ENCODE data around the gene CROCC2. TPM values are rescaled to one million over a fixed set of nuclear protein-coding genes. Genes with fewer than 3 reads are reported as not detected.

CROCC2 gene
- polyA plus RNA-seq, 4 donors: 0.03 to 0.11 (median 0.08) TPM

DNA sequence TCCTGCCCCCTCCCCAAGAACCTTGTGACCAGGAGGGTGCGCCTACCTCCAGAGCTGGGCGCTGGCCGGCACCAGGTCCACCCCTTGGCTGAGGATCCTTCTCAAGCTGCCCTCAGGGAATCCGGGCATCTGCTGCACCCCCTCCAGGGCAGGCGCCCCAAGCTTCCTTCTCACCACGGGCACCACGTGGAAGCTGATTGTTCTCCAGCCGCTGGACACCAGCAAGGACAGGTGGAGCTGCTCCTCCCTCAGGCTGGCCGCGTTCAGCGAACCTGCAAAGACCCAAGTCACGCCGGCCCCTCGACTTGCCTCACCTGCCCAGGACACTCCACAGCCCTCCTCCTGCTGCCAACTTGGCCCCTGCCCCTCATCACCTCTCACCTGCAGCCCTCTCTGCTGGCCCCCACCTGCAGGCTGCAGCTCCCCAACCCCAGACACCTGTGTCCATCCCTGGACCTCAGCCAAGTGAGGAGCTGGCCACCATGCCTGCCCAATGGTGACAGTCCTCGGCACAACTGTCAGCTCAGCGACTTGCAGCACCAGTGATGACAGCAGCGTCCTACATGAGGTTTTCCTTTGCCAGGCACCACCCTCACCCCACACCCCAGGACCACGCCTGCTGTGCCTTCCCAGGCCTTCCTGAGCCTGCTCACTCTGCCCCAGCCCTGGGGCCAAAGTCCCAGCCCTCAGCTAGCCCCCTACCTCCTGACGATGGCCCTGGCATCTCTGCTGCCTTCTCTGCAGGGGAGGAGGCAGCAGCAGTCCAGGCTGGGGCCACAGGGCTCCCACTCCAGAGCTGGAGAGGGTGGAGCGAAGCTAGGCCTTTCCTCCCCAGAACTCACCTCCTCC, 14.4 kb upstream of the CROCC2 start:
- DNase-seq (ENCODE audit: low read depth in 4 of 4, low spot score in 2 of 4): no peak

DNA sequence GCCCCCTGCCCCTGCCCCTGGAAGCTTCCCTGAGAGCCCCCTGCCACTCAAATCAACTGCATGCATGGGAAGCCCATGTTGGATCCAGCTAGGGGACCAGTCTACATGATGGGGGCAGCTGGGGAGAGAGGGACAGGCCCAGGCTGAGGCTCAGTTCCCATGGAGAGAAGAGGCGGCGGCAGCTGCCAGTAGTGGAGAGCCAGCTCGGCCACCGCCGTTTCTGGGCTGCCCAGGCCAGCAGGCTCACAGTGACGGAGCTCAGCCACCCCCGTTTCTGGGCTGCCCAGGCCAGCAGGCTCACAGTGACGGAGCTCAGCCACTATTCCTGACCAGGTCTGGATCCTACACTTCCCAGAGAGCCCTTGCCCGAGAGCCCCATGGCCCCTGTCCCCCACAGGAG, 13.8 kb upstream of the CROCC2 start:
- no peak for DNase-seq (ENCODE audit: low read depth in 4 of 4, low spot score in 2 of 4)

DNA sequence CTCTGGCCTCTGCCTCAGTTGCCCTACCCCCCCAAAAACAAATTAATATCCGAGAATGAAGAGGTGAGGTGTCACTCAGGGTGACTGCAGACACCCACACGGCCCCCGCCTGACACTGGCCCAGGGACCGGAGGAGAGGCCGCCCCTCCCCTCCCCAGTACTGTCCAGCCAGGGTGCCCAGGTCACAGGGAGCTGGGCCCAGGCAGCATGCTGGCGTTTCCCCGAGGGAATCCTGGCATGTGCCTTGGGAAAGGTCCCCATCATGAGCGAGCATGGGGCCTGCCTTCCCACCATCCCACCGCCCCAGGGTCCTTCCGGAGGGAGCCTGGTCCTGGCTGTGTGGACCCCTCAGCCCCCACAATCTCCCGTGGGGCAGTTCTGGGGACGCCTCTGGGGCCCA, 13.2 kb upstream of the CROCC2 start:
- DNase-seq (ENCODE audit: low read depth in 4 of 4, low spot score in 2 of 4): no peak

DNA sequence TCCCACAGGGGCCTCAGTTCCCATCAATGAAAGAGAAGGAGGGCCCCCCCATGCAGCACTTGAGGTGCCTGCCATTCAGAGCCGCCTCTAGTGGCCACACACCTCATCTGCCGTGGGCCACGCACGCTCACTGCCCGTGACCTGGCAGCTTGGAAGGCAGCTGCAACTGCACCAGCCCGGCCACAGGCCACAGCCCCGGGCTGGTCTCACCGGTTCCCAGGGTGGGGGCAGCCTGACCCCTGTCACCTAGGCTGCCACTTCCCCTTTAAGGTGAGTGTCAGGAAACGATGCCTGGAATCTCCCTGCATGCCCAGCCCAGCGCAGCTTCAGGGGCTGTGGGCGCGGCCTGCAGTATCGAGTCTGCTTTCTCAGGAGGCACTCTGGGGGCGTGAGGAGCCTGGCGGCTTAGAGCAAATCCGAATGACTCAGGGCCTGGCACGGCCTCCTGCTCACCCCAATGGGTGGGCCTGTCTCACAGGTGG, 12.7 kb upstream of the CROCC2 start:
- no peak for DNase-seq (ENCODE audit: low read depth in 4 of 4, low spot score in 2 of 4)

DNA sequence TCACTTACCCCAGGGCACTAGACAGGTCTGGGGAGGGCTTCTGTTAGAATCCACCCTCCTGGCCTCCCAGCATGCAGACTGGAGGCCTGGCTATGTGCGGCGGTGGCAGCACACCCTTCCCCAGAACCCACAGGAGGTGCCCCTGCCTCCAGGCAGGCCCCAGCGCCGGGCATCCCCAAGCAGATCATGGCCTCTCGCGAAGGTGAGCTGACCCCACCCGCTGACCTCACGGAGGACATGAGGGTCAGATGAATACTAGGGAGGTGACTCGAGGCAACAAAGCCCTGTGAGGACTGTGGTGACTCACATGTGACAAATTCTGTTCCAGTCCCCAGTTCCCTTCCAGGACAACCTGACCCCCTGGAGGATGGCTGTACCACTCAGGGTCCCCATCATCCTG, 12.1 kb upstream of the CROCC2 start:
- no peak for DNase-seq (ENCODE audit: low read depth in 4 of 4, low spot score in 2 of 4)

DNA sequence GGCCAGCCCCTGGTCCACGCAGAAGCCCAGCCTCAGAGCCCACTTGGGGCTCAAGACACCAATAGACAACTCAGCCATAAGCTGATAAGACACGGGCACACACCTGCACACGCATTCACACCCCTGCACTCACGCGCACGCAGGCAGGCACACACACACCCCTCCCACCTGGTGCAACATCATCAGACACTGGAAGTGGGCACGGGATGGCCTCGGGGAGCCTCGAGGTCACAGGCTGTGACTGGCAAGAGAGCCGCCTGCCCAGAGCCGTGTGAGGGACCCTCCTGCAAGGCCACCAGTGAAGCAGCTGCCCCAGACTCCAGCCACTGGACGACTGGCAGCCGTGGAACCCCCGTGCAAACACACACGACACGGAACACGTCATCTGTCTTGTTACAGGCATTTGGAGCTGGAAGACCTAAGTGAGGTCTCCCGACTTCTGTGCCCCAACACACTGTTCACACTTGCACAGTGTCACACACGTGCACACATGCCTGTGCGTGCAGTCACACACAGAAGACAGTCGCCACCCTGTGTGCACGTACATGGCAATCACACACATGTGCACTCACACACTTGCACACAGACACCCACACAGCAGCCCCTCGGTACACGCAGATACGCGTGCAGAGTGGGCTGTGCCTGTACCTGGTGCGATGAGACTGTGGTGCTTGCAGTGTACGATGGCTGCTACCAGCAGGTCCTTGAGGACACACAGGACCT, 11.1 kb upstream of the CROCC2 start:
- no peak for DNase-seq (ENCODE audit: low read depth in 4 of 4, low spot score in 2 of 4)

DNA sequence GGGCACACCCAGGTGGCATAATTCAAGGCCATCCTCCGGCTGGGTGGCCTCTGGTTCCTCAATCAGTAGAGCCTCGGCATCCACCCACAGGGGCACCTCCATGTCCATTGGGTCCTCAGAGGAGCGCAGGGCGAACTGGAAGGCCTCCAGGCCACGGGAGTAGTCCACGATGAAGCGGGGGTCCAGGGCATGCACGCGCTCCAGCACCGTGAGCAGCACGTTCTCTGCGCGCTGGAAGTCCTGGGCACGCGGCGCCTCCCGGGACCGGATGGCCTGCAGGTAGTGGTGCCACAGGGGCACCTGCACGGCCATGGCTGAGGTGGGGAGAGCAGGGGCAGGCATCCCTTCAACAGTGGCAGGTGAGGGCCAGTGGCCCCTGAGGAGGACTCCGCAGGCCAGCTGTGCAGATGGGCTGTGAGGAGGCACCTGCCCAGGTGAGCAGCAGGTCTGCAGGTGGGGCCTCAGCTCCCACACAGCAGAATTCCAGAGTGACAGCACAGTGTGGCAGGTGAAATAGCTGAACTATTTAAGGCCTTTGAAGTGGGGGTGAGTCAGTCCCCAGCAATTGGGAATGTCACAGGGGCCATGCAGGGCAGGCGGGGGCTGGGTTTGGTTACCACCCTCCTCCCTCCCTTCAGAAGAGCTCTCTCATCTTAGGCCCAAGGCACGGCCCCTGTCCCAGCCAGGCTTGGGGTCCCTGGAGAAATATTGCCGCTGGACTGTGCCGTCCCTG, 10.3 kb upstream of the CROCC2 start, which contains the start of gene MAB21L4:
Gene MAB21L4 (minus strand): TSS at position 501 of the 733 bp plus-strand sequence. CDS start 159 bp downstream, at position 342.
- no peak for DNase-seq (ENCODE audit: low read depth in 4 of 4, low spot score in 2 of 4)

DNA sequence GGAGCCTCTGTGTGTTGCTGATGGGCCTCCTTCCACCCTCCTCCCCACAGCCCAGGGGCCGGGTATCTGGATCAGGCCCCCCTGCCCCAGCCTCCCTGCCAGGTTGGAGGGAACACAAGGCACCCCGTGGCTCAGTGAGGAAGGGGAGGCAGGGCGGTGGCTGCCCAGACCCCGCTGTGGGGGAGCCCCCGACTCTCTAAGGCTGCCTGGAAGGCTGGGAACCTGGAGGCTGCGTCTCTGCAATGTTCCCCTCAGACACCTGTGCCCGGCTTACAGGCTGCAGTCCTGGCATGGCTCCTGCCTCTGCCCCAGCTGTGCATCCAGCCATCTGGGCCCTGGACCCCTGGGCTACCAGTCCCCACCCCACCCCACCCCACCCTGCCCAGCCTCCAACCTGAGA, 9.7 kb upstream of the CROCC2 start:
- DNase-seq (ENCODE audit: low read depth in 4 of 4, low spot score in 2 of 4): no peak

DNA sequence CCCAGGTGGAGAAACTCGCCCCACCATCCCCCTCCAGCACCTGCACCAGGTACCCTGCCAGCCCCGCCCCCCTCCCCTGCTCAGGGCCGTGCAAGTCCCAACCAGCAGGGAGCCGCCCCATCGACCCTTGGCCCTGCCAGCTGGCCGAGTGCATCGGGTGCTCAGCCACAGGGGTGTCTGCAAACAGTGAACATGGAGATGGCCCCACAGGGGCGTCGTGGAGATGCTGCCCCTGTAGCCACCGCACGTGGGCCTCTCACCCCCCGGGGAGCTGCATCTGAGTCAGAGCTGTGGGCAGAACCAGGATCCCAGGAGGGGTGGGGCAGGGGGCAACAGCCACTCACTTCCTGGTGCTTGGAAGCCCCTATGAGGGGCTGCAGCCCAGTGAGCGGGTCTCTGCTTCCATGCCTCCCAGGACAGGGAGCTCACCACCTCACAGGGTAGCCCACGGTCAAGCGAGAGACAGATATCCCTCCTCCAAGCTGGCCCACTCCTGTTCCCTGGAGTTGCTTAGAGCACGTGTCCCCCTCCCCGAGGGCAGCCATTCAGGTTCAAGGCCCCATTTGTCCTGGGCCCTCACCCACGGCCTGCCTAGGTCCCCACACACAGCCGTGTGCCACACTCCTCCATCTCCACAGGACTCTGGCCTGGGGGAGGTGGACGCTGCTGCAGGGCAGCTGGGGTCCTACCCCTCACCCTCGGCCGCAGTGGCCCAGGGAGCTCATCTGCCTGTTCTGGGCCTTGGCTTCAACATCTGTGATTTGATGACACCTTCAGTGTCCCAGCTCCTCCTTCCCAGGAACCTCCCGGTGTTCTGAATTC, 9.1 kb upstream of the CROCC2 start:
- no peak for DNase-seq (ENCODE audit: low read depth in 4 of 4, low spot score in 2 of 4)

DNA sequence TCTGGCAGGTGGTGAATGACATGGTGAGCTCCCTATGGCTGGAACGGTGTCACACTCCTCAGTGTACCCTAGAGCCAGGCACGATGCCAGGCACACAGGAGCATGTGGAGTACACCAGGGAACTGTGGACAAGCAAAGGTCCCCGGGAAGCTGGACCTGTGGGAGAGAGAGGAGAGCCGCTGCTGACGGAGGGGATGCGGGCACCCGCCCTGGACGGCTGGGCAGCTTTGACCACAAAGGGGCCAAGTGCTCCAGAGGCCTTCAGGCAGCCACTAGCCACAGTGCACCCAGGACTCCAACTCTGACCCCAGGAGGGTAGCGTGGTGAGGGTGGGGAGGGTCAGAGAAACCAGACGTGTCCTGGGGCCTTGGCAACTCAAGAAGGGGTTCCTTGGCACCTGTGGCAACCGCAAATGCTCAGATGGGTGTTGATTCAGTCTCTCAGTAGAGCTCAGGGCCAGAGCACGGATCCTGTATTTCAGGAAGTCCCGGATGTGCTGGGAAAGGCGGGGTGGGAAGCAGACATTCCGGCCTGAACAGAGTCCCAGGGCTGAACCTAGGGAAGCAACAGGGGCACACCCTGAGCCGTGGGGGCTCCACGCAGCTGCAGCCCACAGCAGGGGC, 7.9 kb upstream of the CROCC2 start:
- DNase-seq (ENCODE audit: low read depth in 4 of 4, low spot score in 2 of 4): no peak

DNA sequence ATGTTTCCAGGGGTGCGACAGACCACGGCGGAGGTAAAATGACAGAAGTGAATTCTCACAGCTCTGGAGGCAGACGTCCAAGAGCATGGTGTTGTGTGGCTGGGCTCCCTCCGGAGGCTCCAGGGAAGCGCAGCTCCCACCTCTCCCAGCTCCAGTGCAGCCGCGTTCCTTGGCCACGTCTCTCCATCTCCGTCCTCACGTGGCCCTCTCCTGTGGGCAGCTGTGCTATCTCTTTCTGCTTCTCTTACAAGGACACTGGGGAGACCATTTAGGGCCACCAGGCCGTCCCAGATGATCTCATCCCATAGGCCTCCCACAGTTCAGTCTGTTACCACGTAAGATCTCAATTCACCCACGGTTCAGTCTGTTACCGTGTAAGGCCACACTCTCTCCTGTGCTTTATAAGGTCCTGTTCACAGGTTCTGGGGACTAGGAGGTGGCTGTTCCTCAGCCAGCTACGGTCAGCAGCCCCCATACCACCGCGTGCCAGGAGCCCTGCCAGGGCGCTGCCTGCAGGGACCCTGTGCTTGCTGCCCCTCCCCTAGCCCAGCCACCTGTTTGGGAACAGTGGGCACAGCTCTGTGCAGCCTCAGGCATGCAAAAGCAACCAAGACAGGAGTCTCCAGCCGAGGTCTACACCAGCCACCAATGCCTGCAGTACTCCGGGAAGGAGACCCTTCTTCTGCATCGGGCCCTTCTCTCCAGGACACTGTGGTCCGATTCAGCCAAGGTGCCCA, 7.2 kb upstream of the CROCC2 start:
- DNase-seq (ENCODE audit: low read depth in 4 of 4, low spot score in 2 of 4): no peak

DNA sequence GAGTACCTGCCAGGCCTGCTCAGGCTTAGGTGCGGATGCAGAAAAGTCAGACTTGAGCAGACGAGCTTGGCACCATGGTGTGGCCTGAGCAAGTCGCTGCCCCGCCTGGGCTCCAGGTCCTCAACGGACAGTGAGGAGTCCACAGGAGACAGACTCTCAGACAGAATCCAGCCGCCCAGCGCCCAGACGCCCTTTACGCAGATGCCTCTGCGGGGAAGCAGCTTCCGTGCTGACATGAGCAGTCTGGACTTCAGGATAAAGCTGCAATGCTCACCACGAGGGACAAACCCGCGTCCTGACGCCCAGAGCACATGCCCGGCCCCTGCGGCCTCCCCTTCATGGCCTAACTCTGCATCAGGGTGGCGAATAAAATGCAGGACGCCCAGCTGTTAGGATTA, 6.7 kb upstream of the CROCC2 start:
- DNase-seq (ENCODE audit: low read depth in 4 of 4, low spot score in 2 of 4): no peak

DNA sequence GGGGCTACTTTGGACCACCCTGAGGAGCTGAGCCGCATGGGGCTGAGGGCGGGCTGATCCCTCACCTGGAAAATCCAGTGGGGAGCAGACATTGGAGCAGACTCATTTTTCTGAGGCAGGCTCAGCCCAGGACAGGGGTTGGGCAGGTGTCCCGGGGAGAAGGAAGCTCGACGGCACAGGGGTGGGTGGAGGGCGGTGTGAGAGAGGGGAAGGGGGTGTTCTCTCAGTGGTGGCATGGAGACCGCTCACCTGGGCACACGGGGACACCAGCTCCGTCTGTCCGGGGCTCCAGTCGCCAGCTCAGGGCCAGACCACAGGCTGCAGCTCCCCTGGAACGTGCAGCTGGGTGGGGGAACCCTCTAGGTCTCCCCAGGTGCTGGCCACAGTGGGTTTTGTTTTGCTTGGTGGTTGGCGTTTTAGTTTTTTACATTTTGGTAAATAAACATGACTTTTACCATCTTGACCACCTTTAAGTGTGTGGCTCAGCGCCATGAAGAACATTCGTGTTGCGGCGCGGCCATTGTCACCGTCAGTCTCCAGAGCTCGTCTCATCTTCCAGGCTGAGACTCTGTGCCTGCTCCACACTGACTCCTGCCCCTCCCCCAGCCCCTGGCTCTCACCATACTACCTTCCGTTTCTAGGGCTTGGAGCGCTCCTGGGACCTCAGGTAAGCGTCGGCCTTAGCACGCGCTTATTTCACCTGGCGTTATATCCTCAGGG, 5.8 kb upstream of the CROCC2 start:
- no peak for DNase-seq (ENCODE audit: low read depth in 4 of 4, low spot score in 2 of 4)

DNA sequence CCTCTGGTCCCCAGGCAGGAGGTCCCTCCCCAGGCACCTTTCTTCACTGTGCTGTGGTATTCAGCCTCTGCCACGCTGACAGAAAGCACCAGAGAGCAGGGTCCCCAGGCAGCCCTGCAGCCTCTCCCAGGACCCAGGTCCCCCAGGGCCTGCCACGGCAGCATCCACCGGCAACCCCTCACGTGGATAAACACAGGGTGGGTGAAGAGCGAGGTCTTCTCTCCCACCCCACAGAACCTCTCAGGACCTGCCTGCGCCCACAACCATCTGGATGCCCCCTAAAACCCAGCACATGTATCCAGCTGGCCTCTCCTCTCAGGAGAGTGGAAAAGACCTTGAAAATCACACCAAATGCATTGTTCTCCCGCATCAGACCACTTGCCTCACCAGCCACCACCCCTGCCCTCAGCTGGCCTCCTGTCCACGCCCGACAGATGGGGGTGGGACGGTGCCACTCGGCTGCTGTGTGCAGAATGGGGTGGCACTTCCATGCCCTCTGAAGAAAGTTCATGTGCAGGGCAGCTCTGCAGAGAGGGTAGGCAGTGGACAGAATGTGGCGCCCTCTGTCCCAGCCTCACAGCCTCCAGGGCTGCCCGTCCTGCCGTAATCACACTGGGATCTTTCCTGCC, 4.0 kb upstream of the CROCC2 start:
- no peak for DNase-seq (ENCODE audit: low read depth in 4 of 4, low spot score in 2 of 4)

DNA sequence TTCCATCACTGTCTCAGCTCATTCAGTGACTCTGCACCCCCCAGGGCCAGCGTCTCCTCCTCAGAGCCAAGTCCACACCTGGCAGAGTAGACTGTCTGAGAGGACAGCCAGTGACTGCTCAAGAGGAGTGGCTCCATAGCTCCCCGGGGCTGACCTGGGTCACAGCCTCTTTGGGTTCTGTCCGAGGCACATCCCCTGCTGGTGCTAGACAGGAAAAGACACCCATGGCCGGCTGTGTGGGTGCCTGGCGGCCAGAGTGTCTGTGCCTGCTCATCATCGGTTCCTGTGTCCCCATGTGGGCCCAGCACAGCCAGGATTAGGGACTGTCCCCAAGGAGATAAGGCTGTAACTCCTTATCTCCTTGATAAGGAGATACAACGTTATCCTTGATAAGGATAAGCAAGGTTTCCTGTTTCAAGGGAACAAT, 3.5 kb upstream of the CROCC2 start:
- DNase-seq (ENCODE audit: low read depth in 4 of 4, low spot score in 2 of 4): no peak

DNA sequence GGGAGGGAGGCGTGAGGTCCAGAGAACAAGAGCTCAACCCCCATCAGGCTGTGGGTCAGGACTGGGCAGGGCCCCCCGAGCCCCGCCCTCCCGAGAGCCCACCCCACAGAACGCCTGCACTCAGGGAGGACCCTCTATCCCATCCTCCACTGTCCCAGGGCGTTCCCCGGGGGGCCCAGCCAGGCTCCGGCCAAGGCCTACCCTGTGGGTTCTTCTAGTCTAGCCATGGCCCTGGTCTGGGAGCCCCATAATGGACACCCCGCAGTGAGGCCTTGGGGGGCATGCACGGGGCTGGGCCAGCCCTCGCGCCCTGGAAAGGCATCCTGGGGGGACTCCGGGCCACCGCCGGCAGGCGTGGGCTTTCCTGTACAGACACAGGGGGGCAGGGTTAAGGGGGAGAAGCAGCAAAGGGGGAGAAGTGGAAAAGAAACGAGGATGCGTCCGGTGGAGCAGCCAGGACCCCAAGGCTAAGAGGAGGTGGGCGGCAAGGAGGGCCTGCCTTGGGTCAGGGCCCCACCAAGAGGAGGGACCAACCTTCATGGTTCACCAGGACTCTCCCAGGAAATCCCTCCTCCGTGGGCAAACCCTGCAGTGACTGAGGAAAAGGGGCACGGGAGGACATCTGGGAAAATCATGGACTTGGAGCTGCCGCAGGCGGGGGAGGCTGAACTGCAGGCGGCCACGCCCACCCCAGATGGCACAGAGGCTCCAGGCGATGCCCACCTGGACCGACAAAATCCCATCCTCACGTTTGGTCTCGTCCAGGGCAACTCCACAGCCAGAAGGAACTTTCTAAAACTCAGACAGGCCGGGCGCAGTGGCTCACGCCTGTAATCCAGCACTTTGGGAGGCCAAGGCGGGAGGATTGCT, 2.7 kb upstream of the CROCC2 start:
- no peak for DNase-seq (ENCODE audit: low read depth in 4 of 4, low spot score in 2 of 4)
